Measurements from ENCODE around the gene TMEM135.

DNA sequence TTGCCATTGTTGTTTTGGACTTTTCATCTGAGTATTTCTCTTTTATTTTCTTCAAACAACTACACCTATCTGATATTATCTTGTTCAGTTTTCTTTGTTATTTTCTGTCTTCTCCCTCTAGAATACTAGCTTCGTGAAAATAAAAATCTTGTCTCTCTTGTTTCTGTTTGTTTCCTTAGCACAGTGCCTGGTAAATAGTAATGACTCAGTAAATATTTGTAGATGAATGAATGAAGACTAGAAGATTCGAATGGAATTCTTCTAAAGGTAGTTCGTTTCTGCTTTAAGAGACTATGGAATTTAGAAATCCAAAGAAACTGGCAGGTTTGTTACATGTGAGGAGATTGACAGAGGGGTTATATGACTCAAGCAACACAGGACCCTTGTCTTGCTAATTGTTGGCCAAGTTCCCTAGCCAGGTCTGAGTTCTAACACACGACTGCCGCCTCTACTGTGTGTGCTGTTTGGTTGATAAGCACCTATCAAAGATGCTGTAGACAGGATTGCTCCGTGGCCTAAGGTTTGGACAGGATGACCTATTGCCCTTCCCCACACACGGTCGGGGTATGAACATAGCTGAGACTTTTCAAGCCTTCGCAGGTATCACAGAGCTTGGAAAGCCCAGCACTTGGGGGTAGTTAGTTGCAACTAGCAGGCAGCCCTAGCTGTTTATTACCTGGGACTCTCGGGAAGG is 831 bp upstream of the TMEM135 start:
- TF ChIP-seq POLR2AphosphoS5 (IDR thresholded peaks at IDR 0.05; ENCODE audit: low read depth, low read length) (no peak), TAF1 (IDR thresholded peaks at IDR 0.05; ENCODE audit: borderline replicate concordance, low read depth, low read length) (no peak), POLR2A (IDR thresholded peaks at IDR 0.05; ENCODE audit: low read depth, low read length) (no peak)
